ENCODE results near the gene SLC8A2.
A peak's percentile ranks its signal among the peaks of the same experiment; 100 is the strongest.

The SLC8A2 gene

DNA sequence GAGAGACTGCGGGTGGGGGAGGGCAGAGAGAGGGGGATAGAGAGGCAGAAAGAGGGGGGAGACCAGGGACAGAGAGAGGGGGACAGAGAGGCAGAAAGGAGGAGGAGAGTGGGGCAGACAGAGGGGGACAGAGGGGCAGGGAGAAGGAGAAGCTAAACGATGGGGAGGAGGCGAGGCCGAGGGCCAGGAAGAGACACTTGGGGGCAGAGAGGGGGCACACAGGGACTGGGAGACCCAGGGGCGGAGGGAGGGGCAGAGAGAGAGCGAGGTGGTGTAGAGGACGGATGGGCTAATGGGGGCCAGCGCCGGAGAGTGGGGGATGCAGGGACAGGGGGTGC, 53.0 kb downstream of the SLC8A2 start:
- no peak overlapping the region for H2AFZ ChIP-seq (ENCODE audit: low read depth, low read length)
- WGBS: 3% methylated on average over 9 of the region's 9 CpGs
- DNase-seq: no peak
- peak overlapping the region; percentile 54 for H2BK15ac ChIP-seq (ENCODE audit: low read depth, poor library complexity, severe bottlenecking)
- peak overlapping the region; percentile 24 to 44 for H3K4ac ChIP-seq (ENCODE audit: low read depth in 1 of 2, low read length in 2 of 2)
- no peak overlapping the region for H2BK120ac ChIP-seq (ENCODE audit: low read depth, low read length)
- no peak overlapping the region for H3K27ac ChIP-seq (ENCODE audit: low read length, poor library complexity, severe bottlenecking)
- peaks cover 15% of the 10 kb centered on the region for H3K4me1 ChIP-seq (ENCODE audit: control insufficient read depth, insufficient read depth, low read depth, low read length)
- peak overlapping the region; percentile 82 for H4K91ac ChIP-seq (ENCODE audit: low read length)
- H3K9me3 ChIP-seq (ENCODE audit: control insufficient read depth, low read length): no peaks in the 10 kb centered on the region
- no peak overlapping the region for H2BK5ac ChIP-seq (ENCODE audit: low read depth, low read length, poor library complexity, severe bottlenecking)
- no peak overlapping the region for H4K8ac ChIP-seq (ENCODE audit: low read length)
- peaks cover 57 to 78% of the 10 kb centered on the region in 2 experiments for H3K27me3 ChIP-seq (ENCODE audit: control insufficient read depth in 1 of 2, insufficient read depth in 1 of 2, low read length in 2 of 2)
- H3K36me3 ChIP-seq (ENCODE audit: control insufficient read depth in 1 of 2, insufficient read depth in 2 of 2, low read depth in 1 of 2, low read length in 2 of 2): peaks cover 7 to 12% of the 10 kb centered on the region in 2 experiments
- H3K4me2 ChIP-seq (ENCODE audit: low read length, poor library complexity, severe bottlenecking): peak overlapping the region; percentile 68
- H3K14ac ChIP-seq (ENCODE audit: low read length in 2 of 2): peak overlapping the region in 1 of 2 experiments; percentile 94
- H3K4me3 ChIP-seq (ENCODE audit: insufficient read depth in 1 of 2, low read depth in 1 of 2, low read length in 2 of 2): peak overlapping the region; percentile 56 to 77
- peak overlapping the region; percentile 75 for H3K9ac ChIP-seq (ENCODE audit: low read length)
- H2BK12ac ChIP-seq (ENCODE audit: low read length in 2 of 2): peak overlapping the region in 1 of 2 experiments; percentile 42
- H3K79me1 ChIP-seq (replicated peaks; ENCODE audit: low read length, poor library complexity, severe bottlenecking): no peaks in the 10 kb centered on the region
- peak overlapping the region; percentile 58 to 91 for H3K18ac ChIP-seq (ENCODE audit: low read depth in 1 of 2, low read length in 2 of 2)
- no peak overlapping the region for H2AK5ac ChIP-seq (ENCODE audit: low read length, severe bottlenecking)
- H3K23ac ChIP-seq (ENCODE audit: low read length in 2 of 2): peak overlapping the region in 1 of 2 experiments; percentile 73

DNA sequence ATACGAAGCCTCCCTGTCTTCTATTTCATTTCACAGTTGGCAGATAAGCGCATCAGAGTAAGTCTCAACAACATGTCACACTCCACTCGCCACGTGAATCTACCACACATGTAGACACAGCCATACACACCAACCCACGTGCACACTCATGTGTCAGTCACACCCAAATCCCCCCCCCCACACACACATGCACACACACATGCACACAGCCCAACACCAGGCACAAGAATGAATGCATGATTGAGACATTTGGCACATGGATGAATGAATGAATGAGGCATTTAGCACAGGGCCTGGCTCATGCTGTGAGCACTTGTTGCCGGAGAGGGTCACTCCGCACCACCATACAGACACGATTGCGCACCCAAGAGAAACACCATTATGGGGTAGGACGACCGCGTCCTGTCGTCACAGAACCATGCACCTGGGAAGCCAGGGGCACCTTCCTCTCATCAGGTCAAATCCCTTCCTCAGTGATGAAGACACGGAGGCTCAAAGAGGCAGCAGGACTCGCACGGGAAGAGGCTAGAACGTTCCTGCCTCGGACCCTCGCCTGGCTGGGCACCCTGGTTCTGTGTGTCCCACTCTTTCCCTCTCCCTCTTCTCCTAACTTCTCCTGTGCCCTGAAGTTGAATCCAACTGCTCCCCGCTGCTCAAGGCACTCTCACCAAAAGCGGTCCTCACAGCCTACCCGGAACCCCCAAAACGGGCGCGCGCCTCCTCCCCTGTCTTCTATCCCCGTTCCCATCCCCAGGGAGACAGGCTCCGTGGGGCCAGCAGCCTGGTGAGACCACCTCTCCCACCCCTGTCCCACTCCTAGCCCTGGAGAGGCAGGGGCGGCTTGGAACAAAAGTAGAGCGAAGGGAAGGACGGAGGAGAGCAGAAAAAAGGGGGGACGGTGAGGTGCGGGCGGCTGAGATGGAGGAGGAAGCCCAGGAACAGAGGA, 53.7 kb downstream of the SLC8A2 start:
- Histone ChIP-seq H2BK12ac (ENCODE audit: low read length in 2 of 2) (no peak overlapping the region), H2BK120ac (ENCODE audit: low read depth, low read length) (no peak overlapping the region), H3K27ac (ENCODE audit: low read length, poor library complexity, severe bottlenecking) (no peak overlapping the region), H4K8ac (ENCODE audit: low read length) (no peak overlapping the region), H2BK15ac (ENCODE audit: low read depth, poor library complexity, severe bottlenecking) (peak overlapping the region; percentile 9), H3K4me1 (ENCODE audit: control insufficient read depth, insufficient read depth, low read depth, low read length) (peaks cover 15% of the 10 kb centered on the region), H3K9ac (ENCODE audit: low read length) (peak overlapping the region; percentile 75), H3K27me3 (ENCODE audit: control insufficient read depth in 1 of 2, insufficient read depth in 1 of 2, low read length in 2 of 2) (peaks cover 50 to 71% of the 10 kb centered on the region in 2 experiments), H3K36me3 (ENCODE audit: control insufficient read depth in 1 of 2, insufficient read depth in 2 of 2, low read depth in 1 of 2, low read length in 2 of 2) (peaks cover 7 to 12% of the 10 kb centered on the region in 2 experiments), H3K4ac (ENCODE audit: low read depth in 1 of 2, low read length in 2 of 2) (no peak overlapping the region), H2AFZ (ENCODE audit: low read depth, low read length) (no peak overlapping the region), H3K23ac (ENCODE audit: low read length in 2 of 2) (no peak overlapping the region), H4K91ac (ENCODE audit: low read length) (peak overlapping the region; percentile 18), H3K79me1 (replicated peaks; ENCODE audit: low read length, poor library complexity, severe bottlenecking) (no peaks in the 10 kb centered on the region), H3K14ac (ENCODE audit: low read length in 2 of 2) (peak overlapping the region in 1 of 2 experiments; percentile 12), H3K18ac (ENCODE audit: low read depth in 1 of 2, low read length in 2 of 2) (no peak overlapping the region), H3K9me3 (ENCODE audit: control insufficient read depth, low read length) (no peaks in the 10 kb centered on the region), H2BK5ac (ENCODE audit: low read depth, low read length, poor library complexity, severe bottlenecking) (no peak overlapping the region), H3K4me2 (ENCODE audit: low read length, poor library complexity, severe bottlenecking) (peak overlapping the region; percentile 68), H3K4me3 (ENCODE audit: insufficient read depth in 1 of 2, low read depth in 1 of 2, low read length in 2 of 2) (peak overlapping the region in 1 of 2 experiments; percentile 77), H2AK5ac (ENCODE audit: low read length, severe bottlenecking) (no peak overlapping the region)
- DNase-seq: no peak
- 8% methylated on average over 34 of the region's 34 CpGs for WGBS

DNA sequence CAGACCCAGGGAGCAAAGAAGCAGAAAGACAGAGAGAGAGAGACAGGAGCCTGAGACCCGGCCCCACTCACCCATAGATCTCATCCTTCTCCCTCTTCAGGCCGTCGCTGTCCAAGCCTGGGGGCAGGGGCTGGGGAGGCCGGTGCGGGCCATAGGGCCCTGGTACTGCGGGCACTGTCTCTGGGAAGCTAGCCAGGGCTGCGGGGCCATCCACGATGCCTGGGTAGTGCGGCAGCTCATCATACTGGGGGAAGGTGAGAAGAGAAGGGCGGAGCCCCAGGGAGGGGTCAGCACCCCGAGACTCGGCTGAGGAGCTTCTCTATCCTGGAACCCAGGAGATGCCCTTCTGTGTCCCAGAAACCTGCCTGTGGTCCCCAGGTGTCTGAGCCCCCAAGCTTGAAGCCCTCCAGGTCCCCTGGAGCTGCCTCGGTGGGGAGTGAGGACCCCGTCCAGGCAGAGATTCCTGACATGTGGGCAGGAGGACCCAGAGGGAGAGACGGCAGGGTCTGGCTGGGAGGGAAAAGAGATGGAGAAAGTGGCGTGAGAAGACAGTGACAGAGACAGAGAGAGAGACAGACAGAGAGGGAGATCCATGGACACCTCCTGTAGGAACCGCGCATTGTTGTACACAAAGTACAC, 54.5 kb downstream of the SLC8A2 start:
- no peak overlapping the region for H2BK5ac ChIP-seq (ENCODE audit: low read depth, low read length, poor library complexity, severe bottlenecking)
- no peak overlapping the region for H4K91ac ChIP-seq (ENCODE audit: low read length)
- peaks cover 7 to 12% of the 10 kb centered on the region in 2 experiments for H3K36me3 ChIP-seq (ENCODE audit: control insufficient read depth in 1 of 2, insufficient read depth in 2 of 2, low read depth in 1 of 2, low read length in 2 of 2)
- H3K9me3 ChIP-seq (ENCODE audit: control insufficient read depth, low read length): no peaks in the 10 kb centered on the region
- no peak overlapping the region for H2AK5ac ChIP-seq (ENCODE audit: low read length, severe bottlenecking)
- H3K4me3 ChIP-seq (ENCODE audit: insufficient read depth in 1 of 2, low read depth in 1 of 2, low read length in 2 of 2): no peak overlapping the region
- H3K27ac ChIP-seq (ENCODE audit: low read length, poor library complexity, severe bottlenecking): no peak overlapping the region
- H2AFZ ChIP-seq (ENCODE audit: low read depth, low read length): no peak overlapping the region
- H2BK120ac ChIP-seq (ENCODE audit: low read depth, low read length): no peak overlapping the region
- H3K4me2 ChIP-seq (ENCODE audit: low read length, poor library complexity, severe bottlenecking): no peak overlapping the region
- peaks cover 42 to 65% of the 10 kb centered on the region in 2 experiments for H3K27me3 ChIP-seq (ENCODE audit: control insufficient read depth in 1 of 2, insufficient read depth in 1 of 2, low read length in 2 of 2)
- H3K14ac ChIP-seq (ENCODE audit: low read length in 2 of 2): no peak overlapping the region
- no peak overlapping the region for H2BK12ac ChIP-seq (ENCODE audit: low read length in 2 of 2)
- H3K18ac ChIP-seq (ENCODE audit: low read depth in 1 of 2, low read length in 2 of 2): no peak overlapping the region
- no peaks in the 10 kb centered on the region for H3K79me1 ChIP-seq (replicated peaks; ENCODE audit: low read length, poor library complexity, severe bottlenecking)
- peaks cover 15% of the 10 kb centered on the region for H3K4me1 ChIP-seq (ENCODE audit: control insufficient read depth, insufficient read depth, low read depth, low read length)
- WGBS: 38% methylated on average over 17 of the region's 18 CpGs
- H3K4ac ChIP-seq (ENCODE audit: low read depth in 1 of 2, low read length in 2 of 2): no peak overlapping the region
- H3K9ac ChIP-seq (ENCODE audit: low read length): no peak overlapping the region
- H3K23ac ChIP-seq (ENCODE audit: low read length in 2 of 2): no peak overlapping the region
- no peak overlapping the region for H4K8ac ChIP-seq (ENCODE audit: low read length)
- DNase-seq: no peak
- no peak overlapping the region for H2BK15ac ChIP-seq (ENCODE audit: low read depth, poor library complexity, severe bottlenecking)

DNA sequence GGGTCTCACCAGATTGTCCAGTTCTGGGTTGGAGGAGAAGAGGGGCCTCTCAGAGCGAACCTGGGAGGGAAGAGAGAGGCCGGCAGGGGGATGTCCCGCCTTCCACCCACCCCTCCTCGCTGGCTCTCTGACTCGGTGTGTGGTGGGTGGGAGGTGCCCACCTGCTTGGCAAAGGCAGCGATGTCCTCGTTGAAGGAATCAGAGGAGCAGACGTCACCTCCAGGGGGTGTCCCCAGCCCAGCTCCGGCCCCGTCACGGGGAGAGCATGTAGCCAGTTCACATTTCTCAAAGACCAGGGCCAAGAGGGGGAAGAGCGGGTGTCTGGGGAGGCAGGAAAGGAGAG, 55.1 kb downstream of the SLC8A2 start:
- H3K9me3 ChIP-seq (ENCODE audit: control insufficient read depth, low read length): no peaks in the 10 kb centered on the region
- H2AK5ac ChIP-seq (ENCODE audit: low read length, severe bottlenecking): no peak overlapping the region
- H3K9ac ChIP-seq (ENCODE audit: low read length): no peak overlapping the region
- H3K4me3 ChIP-seq (ENCODE audit: insufficient read depth in 1 of 2, low read depth in 1 of 2, low read length in 2 of 2): no peak overlapping the region
- no peak overlapping the region for H4K91ac ChIP-seq (ENCODE audit: low read length)
- peaks cover 10% of the 10 kb centered on the region for H3K4me1 ChIP-seq (ENCODE audit: control insufficient read depth, insufficient read depth, low read depth, low read length)
- H2BK12ac ChIP-seq (ENCODE audit: low read length in 2 of 2): no peak overlapping the region
- WGBS: 86% methylated on average over 12 of the region's 12 CpGs
- H3K4ac ChIP-seq (ENCODE audit: low read depth in 1 of 2, low read length in 2 of 2): no peak overlapping the region
- H3K27me3 ChIP-seq (ENCODE audit: control insufficient read depth in 1 of 2, insufficient read depth in 1 of 2, low read length in 2 of 2): peaks cover 37 to 65% of the 10 kb centered on the region in 2 experiments
- H3K4me2 ChIP-seq (ENCODE audit: low read length, poor library complexity, severe bottlenecking): no peak overlapping the region
- no peak overlapping the region for H2BK15ac ChIP-seq (ENCODE audit: low read depth, poor library complexity, severe bottlenecking)
- H3K36me3 ChIP-seq (ENCODE audit: control insufficient read depth in 1 of 2, insufficient read depth in 2 of 2, low read depth in 1 of 2, low read length in 2 of 2): peaks cover 7 to 12% of the 10 kb centered on the region in 2 experiments
- no peak for DNase-seq
- H3K27ac ChIP-seq (ENCODE audit: low read length, poor library complexity, severe bottlenecking): no peak overlapping the region
- no peak overlapping the region for H2BK120ac ChIP-seq (ENCODE audit: low read depth, low read length)
- no peak overlapping the region for H3K18ac ChIP-seq (ENCODE audit: low read depth in 1 of 2, low read length in 2 of 2)
- no peak overlapping the region for H3K14ac ChIP-seq (ENCODE audit: low read length in 2 of 2)
- no peak overlapping the region for H2AFZ ChIP-seq (ENCODE audit: low read depth, low read length)
- H2BK5ac ChIP-seq (ENCODE audit: low read depth, low read length, poor library complexity, severe bottlenecking): no peak overlapping the region
- no peaks in the 10 kb centered on the region for H3K79me1 ChIP-seq (replicated peaks; ENCODE audit: low read length, poor library complexity, severe bottlenecking)
- H4K8ac ChIP-seq (ENCODE audit: low read length): no peak overlapping the region
- H3K23ac ChIP-seq (ENCODE audit: low read length in 2 of 2): no peak overlapping the region
